Adrenal gland (tissue), 12 donors: ENCODE results near the gene ACER3. TPM values are rescaled to one million over a fixed set of nuclear protein-coding genes. Genes with fewer than 3 reads are reported as not detected.

Experiments used
- DNase-seq, 7 donors: peaks; one replicate each; pipeline ENCODE4 v3.0.0-alpha.2; 2019 to 2020
- H3K27ac ChIP-seq, 5 donors: fragments of 200-600 bp; sonication (generic) in 4 of 5; 1 replicate in 3 of 5; 2 replicates in 2 of 5; pipeline versions ENCODE4 v1.5.1 to v1.8.0; 2016 to 2020; ENCODE audit warnings: mild to moderate bottlenecking in 1 of 5
- H3K27me3 ChIP-seq: fragments of 200-600 bp; 2 replicates; pipeline ENCODE4 v1.8.0; 2021
- H3K36me3 ChIP-seq, 2 donors: fragments of 200-600 bp; replicated peaks in 1 of 2; 1 replicate in 1 of 2; 2 replicates in 1 of 2; pipeline versions ENCODE4 v1.5.1 to v1.8.0; 2018 to 2022
- H3K4me1 ChIP-seq, 2 donors: fragments of 200-600 bp; replicated peaks in 1 of 2; 1 replicate in 1 of 2; 2 replicates in 1 of 2; pipeline versions ENCODE4 v1.5.1 to v1.8.0; 2018 to 2021
- H3K4me3 ChIP-seq, 4 donors: fragments of 200-600 bp; sonication (generic) in 3 of 4; one replicate each; pipeline ENCODE4 v1.5.1; 2016 to 2018
- H3K9me3 ChIP-seq, 3 donors: fragments of 200-600 bp; sonication (generic) in 1 of 3; replicated peaks in 1 of 3; 1 replicate in 2 of 3; 2 replicates in 1 of 3; pipeline versions ENCODE4 v1.5.1 to v1.8.0; 2016 to 2021
- CTCF ChIP-seq, 6 experiments: fragments of 450-650 bp in 4 of 6; fragments of 200-600 bp in 2 of 6; sonication (generic) in 1 of 6; IDR thresholded peaks; 1 replicate in 5 of 6; 2 replicates in 1 of 6; pipeline versions ENCODE4 v1.5.1 to v1.8.0; 2016 to 2021; ENCODE audit warnings: antibody characterized with exemption in 6 of 6, mild to moderate bottlenecking in 2 of 6, moderate library complexity in 1 of 6
- POLR2A ChIP-seq, 2 donors: fragments of 450-650 bp; IDR thresholded peaks; one replicate each; pipeline ENCODE4 v1.6.1; 2017; ENCODE audit warnings: antibody characterized with exemption in 2 of 2, mild to moderate bottlenecking in 2 of 2, moderate library complexity in 1 of 2
- WGBS, 4 donors: extraction: QIAGEN DNeasy Blood & Tissue Kit in 2 of 4; methylation state at CpG; one replicate each; pipeline versions ENCODE4 v1.1.5 to v1.1.7; 2013 to 2017; 5-methylcytosine and 5-hydroxymethylcytosine counted together
- intact Hi-C, 2 donors: fragments of 100-400 bp; cut with DNase I; formaldehyde crosslinking; loops; one replicate each; pipeline versions ENCODE4 v1.14.1 to v1.15.0; 2022 to 2023
- polyA plus RNA-seq, 3 donors: library from polyadenylated mRNA; stranded (reverse); fragments of 200-250 nt in 2 of 3; fragments of 350-450 nt in 1 of 3; fragmentation: Illumina TruSeq in 1 of 3; extraction: RNeasy Lipid Tissue Mini Kit (QIAGEN cat#74804) in 1 of 3; gene quantifications; one replicate each; pipeline ENCODE4 v1.2.3, GENCODE V29; 2013 to 2014
- total RNA-seq, 9 donors: library from RNA; depleted of rRNA in 4 of 9; stranded (reverse); fragments of >200 nt in 4 of 9; fragments of 120-200 nt in 1 of 9; fragmentation: NEBNext Ultra II Directional in 1 of 9; extraction: Animal tissue kit (Norgen Biotek cat#: 25700) in 1 of 9; gene quantifications; one replicate each; pipeline versions ENCODE4 v1.1.0 to v1.2.4, GENCODE V29; 2013 to 2023
- donor health status: healthy with polysubstance abuse.
- donor health status: Bipolar disorder and iron deficiency.
- donor health status: DM: yes; HTN: yes; CAD: no.
- donor health status: DM: no; HTN: no; CAD: no.
- donor health status: DM: no; HTN: no; CAD: no.
- donor health status: DM: yes; HTN: yes; CAD: no.

Gene ACER3
- total and polyA plus RNA-seq, 12 donors = 4.1 to 22.0 (median 15.3) TPM

GRCh38 chr11:77074205-77074604 is 213.5 kb downstream of the ACER3 start:
- TF ChIP-seq POLR2A (IDR thresholded peaks at IDR 0.05) = no peak
- no peak for TF ChIP-seq CTCF (IDR thresholded peaks at IDR 0.05)
- Histone ChIP-seq H3K27me3 (no peaks in the 10 kb centered on the region), H3K36me3 (no peaks in the 10 kb centered on the region), H3K4me3 (no peak overlapping the region), H3K4me1 (peaks cover 29 to 39% of the 10 kb centered on the region in 2 donors), H3K27ac (peak overlapping the region; percentile 87 to 98 (median 93)), H3K9me3 (no peaks in the 10 kb centered on the region)
- 71 to 80% (median 72%) methylated on average over 5 of the region's 5 CpGs for WGBS, 4 donors
- DNase-seq = peak in 4 of 7 donors; percentile 25 to 54 (median 32)
- intact Hi-C loops = no loop called here

GRCh38 chr11:77074626-77075221 is 214.0 kb downstream of the ACER3 start:
- WGBS, 4 donors = 83 to 93% (median 90%) methylated on average over 12 to 15 of the region's 15 CpGs
- Histone ChIP-seq H3K4me3 (no peak overlapping the region), H3K27me3 (no peaks in the 10 kb centered on the region), H3K27ac (peak overlapping the region; percentile 87 to 98 (median 93)), H3K4me1 (peaks cover 29 to 39% of the 10 kb centered on the region in 2 donors), H3K9me3 (no peaks in the 10 kb centered on the region), H3K36me3 (no peaks in the 10 kb centered on the region)
- intact Hi-C loops = no loop called here
- TF ChIP-seq CTCF (IDR thresholded peaks at IDR 0.05) (no peak), POLR2A (IDR thresholded peaks at IDR 0.05) (no peak)
- peak in 3 of 7 donors; percentile 13 to 20 (median 20) for DNase-seq

GRCh38 chr11:77075425-77075905 is 214.7 kb downstream of the ACER3 start:
- peak overlapping the region in 2 of 5 donors; percentile 93 to 98 for H3K27ac ChIP-seq
- H3K9me3 ChIP-seq = no peaks in the 10 kb centered on the region
- DNase-seq = peak in 3 of 7 donors; percentile 12 to 35 (median 17)
- TF ChIP-seq POLR2A (IDR thresholded peaks at IDR 0.05) (no peak), CTCF (IDR thresholded peaks at IDR 0.05) (no peak)
- no peaks in the 10 kb centered on the region for H3K36me3 ChIP-seq
- H3K4me3 ChIP-seq = no peak overlapping the region
- peaks cover 29 to 39% of the 10 kb centered on the region in 2 donors for H3K4me1 ChIP-seq
- H3K27me3 ChIP-seq = no peaks in the 10 kb centered on the region
- intact Hi-C loops = no loop called here
- 92 to 98% (median 93%) methylated on average over 2 to 5 of the region's 5 CpGs for WGBS, 4 donors

Other genes starting within 250 kb of the ACER3 start
- 100 to 1,000 TPM in 3 of 9 donors, 10 to 100 TPM in 6; 20.9 to 153 (median 85.4) TPM for gene LRRC32, start 190.2 kb upstream of the ACER3 start, total RNA-seq
- gene LRRC32, start 190.2 kb upstream of the ACER3 start, polyA plus RNA-seq = 100 to 1,000 TPM in 2 of 3 donors, 10 to 100 TPM in 1; 63.7 to 389 (median 302) TPM
- 100 to 1,000 TPM in 1 of 9 donors, 10 to 100 TPM in 7, 1 to 10 TPM in 1; 6.8 to 129 (median 13.5) TPM for gene TSKU, start 77.6 kb upstream of the ACER3 start, total RNA-seq
- 10 to 100 TPM in 1 of 3 donors, 1 to 10 TPM in 2; 6.7 to 10.3 (median 9.1) TPM for gene TSKU, start 77.6 kb upstream of the ACER3 start, polyA plus RNA-seq
- not detected for gene B3GNT6, start 173.5 kb downstream of the ACER3 start, total RNA-seq
- not detected for gene B3GNT6, start 173.5 kb downstream of the ACER3 start, polyA plus RNA-seq
- 10 to 100 TPM in 7 of 9 donors, 1 to 10 TPM in 2; 5.6 to 29.6 (median 21.1) TPM for gene CAPN5, start 206.1 kb downstream of the ACER3 start, total RNA-seq
- gene CAPN5, start 206.1 kb downstream of the ACER3 start, polyA plus RNA-seq = 10 to 100 TPM in 2 of 3 donors, 1 to 10 TPM in 1; 7.7 to 27.8 (median 12.3) TPM
- under 1 TPM in 2 of 9 donors, not detected in 7; 0.50 to 0.92 TPM for gene OMP, start 241.9 kb downstream of the ACER3 start, total RNA-seq
- 1 to 10 TPM in 1 of 3 donors, not detected in 2; 1.6 TPM for gene OMP, start 241.9 kb downstream of the ACER3 start, polyA plus RNA-seq